HepG2 (cell line): ENCODE data around the gene C5orf15. TPM values are rescaled to one million over a fixed set of nuclear protein-coding genes. Genes with fewer than 3 reads are reported as not detected.

Source experiments
- ATAC-seq: fragments of 200-7000 bp; cut with Tn5 transposase; 3 replicates; pipeline ENCODE4 v1.9.1; 2020; ENCODE audit warnings: mild to moderate bottlenecking, moderate library complexity
- BruUV-seq: library from RNA; stranded (reverse); fragments of 400-500 nt; replicated peaks from 2 replicates; lab custom pipeline; 2021; lab: Mats Ljungman, UMichigan
- CTCF ChIA-PET: fragments of 300-600 bp; formaldehyde crosslinking; extraction: SDS; loops from one replicate; lab custom pipeline; 2021; ENCODE audit warnings: low total read pairs, inconsistent platforms, low intra/inter-chr PET ratio; lab: Yijun Ruan, JAX
- POLR2A ChIA-PET: fragments of 350-600 bp; sonication (Branson Sonifier 250); formaldehyde crosslinking; loops from one replicate; lab custom pipeline; 2020; ENCODE audit warnings: antibody characterized with exemption, inconsistent platforms; lab: Yijun Ruan, JAX
- DNase-seq: peaks from one replicate; pipeline ENCODE4 v3.0.0-alpha.2; 2015; ENCODE audit warnings: low spot score
- FAIRE-seq: peaks from 3 replicates; lab custom pipeline; 2011; peaks lifted over from hg19 to GRCh38; lab: Jason Lieb, UNC
- H2AFZ ChIP-seq: one replicate; pipeline ENCODE4 v1.6.1; 2011; ENCODE audit warnings: low read length, inconsistent platforms
- H3K27ac ChIP-seq: fragments of 300-600 bp; 3 replicates; pipeline ENCODE4 v1.8.0; 2011; ENCODE audit warnings: mixed run types, mild to moderate bottlenecking, mixed read lengths, low read length, inconsistent platforms; ENCODE audit not compliant: insufficient read depth; ENCODE audit errors: extremely low read length
- H3K27me3 ChIP-seq, 2 experiments: fragments of 200-600 bp in 1 of 2; 2 replicates in 1 of 2; 3 replicates in 1 of 2; pipeline versions ENCODE4 v1.6.0 to v1.8.0; 2011; ENCODE audit warnings: low read length in 2 of 2, mild to moderate bottlenecking in 2 of 2, moderate library complexity in 2 of 2, inconsistent platforms in 1 of 2; ENCODE audit not compliant: insufficient read depth in 2 of 2, control insufficient read depth in 1 of 2
- H3K36me3 ChIP-seq, 2 experiments: fragments of 200-600 bp in 1 of 2; replicated peaks in 1 of 2; 2 replicates in 1 of 2; 3 replicates in 1 of 2; pipeline versions ENCODE4 v1.5.1 to v1.8.0; 2011; ENCODE audit warnings: low read length in 2 of 2, inconsistent platforms in 1 of 2; ENCODE audit not compliant: insufficient read depth in 2 of 2, control insufficient read depth in 1 of 2
- H3K4me1 ChIP-seq: 2 replicates; pipeline ENCODE4 v1.5.1; 2012; ENCODE audit warnings: low read length, inconsistent platforms; ENCODE audit not compliant: insufficient read depth
- H3K4me2 ChIP-seq: 2 replicates; pipeline ENCODE4 v1.6.0; 2011; ENCODE audit warnings: low read depth, low read length, inconsistent platforms
- H3K4me3 ChIP-seq, 3 experiments: fragments of 200-600 bp in 1 of 3; sonication (generic), shearing (Covaris generic) in 1 of 3; replicated peaks in 1 of 3; 2 replicates each; pipeline ENCODE4 v1.5.1; 2011 to 2016; ENCODE audit warnings: low read length in 3 of 3, inconsistent platforms in 2 of 3, low read depth in 2 of 3, mild to moderate bottlenecking in 2 of 3, control low read depth in 1 of 3, mixed read lengths in 1 of 3; ENCODE audit not compliant: insufficient read depth in 1 of 3
- H3K79me2 ChIP-seq: one replicate; pipeline ENCODE4 v1.6.1; 2011; ENCODE audit warnings: low read length, inconsistent platforms; ENCODE audit not compliant: insufficient read depth
- H3K9ac ChIP-seq: 2 replicates; pipeline ENCODE4 v1.6.0; 2011; ENCODE audit warnings: mild to moderate bottlenecking, low read depth, low read length, inconsistent platforms; ENCODE audit not compliant: insufficient read depth
- H3K9me3 ChIP-seq: 2 replicates; pipeline ENCODE4 v1.5.1; 2012; ENCODE audit warnings: mild to moderate bottlenecking, low read length
- H4K20me1 ChIP-seq: 2 replicates; pipeline ENCODE4 v1.6.0; 2011; ENCODE audit warnings: inconsistent platforms, mild to moderate bottlenecking, low read length, moderate library complexity; ENCODE audit not compliant: insufficient read depth
- CSRNP1 ChIP-seq: sonication (generic); formaldehyde crosslinking; IDR thresholded peaks from 2 replicates; pipeline ENCODE4 v1.8.1; 2023; ENCODE audit warnings: mild to moderate bottlenecking, missing genetic modification reagents
- ELK4 ChIP-seq: sonication (generic); formaldehyde crosslinking; IDR thresholded peaks from 2 replicates; pipeline ENCODE4 v1.9.0; 2021; ENCODE audit warnings: missing genetic modification reagents, borderline replicate concordance
- GTF3A ChIP-seq: sonication (generic); formaldehyde crosslinking; conservative IDR thresholded peaks from 2 replicates; pipeline ENCODE4 v1.4.0; 2020; ENCODE audit warnings: mild to moderate bottlenecking, missing genetic modification reagents
- HNRNPL ChIP-seq: fragments of 200-400 bp; formaldehyde crosslinking; IDR thresholded peaks from 2 replicates; pipeline ENCODE4 v1.6.1; 2017; ENCODE audit warnings: mild to moderate bottlenecking, low read depth, low read length
- IRF1 ChIP-seq: sonication (generic); formaldehyde crosslinking; IDR thresholded peaks from 2 replicates; pipeline ENCODE4 v1.4.0; 2020; ENCODE audit warnings: low read depth, mild to moderate bottlenecking, missing genetic modification reagents
- LBX2 ChIP-seq: sonication (generic); formaldehyde crosslinking; IDR thresholded peaks from 2 replicates; pipeline ENCODE4 v1.5.0; 2020; ENCODE audit warnings: missing genetic modification reagents, mild to moderate bottlenecking, borderline replicate concordance
- NCOA5 ChIP-seq: sonication (generic); formaldehyde crosslinking; IDR thresholded peaks from 2 replicates; pipeline ENCODE4 v1.4.0; 2020; ENCODE audit warnings: missing genetic modification reagents
- NFE2L2 ChIP-seq: fragments of 150-350 bp; IDR thresholded peaks from 2 replicates; pipeline ENCODE4 v1.6.1; 2014; ENCODE audit warnings: low read length
- SKI ChIP-seq: fragments of 450-650 bp; IDR thresholded peaks from one replicate; pipeline ENCODE4 v1.6.1; 2018; ENCODE audit warnings: mild to moderate bottlenecking; ENCODE audit not compliant: partially characterized antibody
- TOPORS ChIP-seq: sonication (generic); formaldehyde crosslinking; IDR thresholded peaks from 2 replicates; pipeline ENCODE4 v1.8.0; 2023; ENCODE audit warnings: mild to moderate bottlenecking, missing genetic modification reagents
- YY1 ChIP-seq: IDR thresholded peaks from 2 replicates; pipeline ENCODE4 v1.6.1; 2011; ENCODE audit warnings: low read length, low read depth, moderate library complexity, mild to moderate bottlenecking; ENCODE audit not compliant: insufficient read depth, insufficient replicate concordance
- ZKSCAN1 ChIP-seq: fragments of 150-350 bp; IDR thresholded peaks from 2 replicates; pipeline ENCODE4 v1.6.1; 2014; ENCODE audit warnings: low read length
- ZNF263 ChIP-seq: sonication (generic); formaldehyde crosslinking; IDR thresholded peaks from 2 replicates; pipeline ENCODE4 v1.4.0; 2020; ENCODE audit warnings: missing genetic modification reagents
- ZNF510 ChIP-seq: sonication (generic); formaldehyde crosslinking; IDR thresholded peaks from 2 replicates; pipeline ENCODE4 v1.4.0; 2020; ENCODE audit warnings: low read depth, mild to moderate bottlenecking, missing genetic modification reagents
- ZNF567 ChIP-seq: sonication (generic); formaldehyde crosslinking; IDR thresholded peaks from 2 replicates; pipeline ENCODE4 v1.8.1; 2023; ENCODE audit warnings: mild to moderate bottlenecking, missing genetic modification reagents, borderline replicate concordance
- ZNF709 ChIP-seq: sonication (generic); formaldehyde crosslinking; IDR thresholded peaks from 2 replicates; pipeline ENCODE4 v1.5.0; 2020; ENCODE audit warnings: mild to moderate bottlenecking, missing genetic modification reagents
- ZNF724P ChIP-seq: sonication (generic); formaldehyde crosslinking; IDR thresholded peaks from 2 replicates; pipeline ENCODE4 v1.8.0; 2022; ENCODE audit warnings: missing genetic modification reagents, borderline replicate concordance
- ZNF777 ChIP-seq: sonication (generic); formaldehyde crosslinking; IDR thresholded peaks from 2 replicates; pipeline ENCODE4 v1.4.0; 2020; ENCODE audit warnings: missing genetic modification reagents
- ZNF839 ChIP-seq: sonication (generic); formaldehyde crosslinking; IDR thresholded peaks from 2 replicates; pipeline ENCODE4 v1.4.0; 2020; ENCODE audit warnings: missing genetic modification reagents, mild to moderate bottlenecking, borderline replicate concordance
- WGBS: methylation state at CpG from one replicate; pipeline ENCODE4 v1.1.6; 2017; ENCODE audit warnings: low lambda C conversion rate; 5-methylcytosine and 5-hydroxymethylcytosine counted together
- in situ Hi-C: cut with HindIII; loops from 2 replicates; pipeline ENCODE4 v1.10.0; 2017; ENCODE audit warnings: low pct_unique_long_range_greater_than_20kb; ENCODE audit not compliant: extremely low pct_ligation_motif_present
- intact Hi-C: fragments of 100-400 bp; cut with micrococcal nuclease; formaldehyde crosslinking; loops from one replicate; pipeline ENCODE4 v1.10.0; 2022; ENCODE audit not compliant: unreplicated experiment
- polyA plus RNA-seq, 8 experiments: library from polyadenylated mRNA; depleted of rRNA in 3 of 8; stranded (reverse) in 7 of 8; unstranded in 1 of 8; fragments of >200 nt; fragmentation: Illumina TruSeq in 4 of 8; extraction: Trizol in 4 of 8; gene quantifications; 2 replicates each; pipeline versions ENCODE4 v1.2.1 to v1.2.3, GENCODE V29; 2011 to 2016; ENCODE audit warnings: low read depth in 4 of 8, missing spikeins in 1 of 8, mixed read lengths in 1 of 8; ENCODE audit not compliant: insufficient read depth in 1 of 8
- total RNA-seq, 5 experiments: library from RNA; depleted of rRNA; stranded (reverse); fragments of >200 nt; fragmentation: Illumina TruSeq; extraction: Trizol; gene quantifications; 2 replicates each; pipeline ENCODE4 v1.2.3, GENCODE V29; 2016; ENCODE audit warnings: low read depth in 1 of 5
- TF ChIP-seq, protein P1 (sequence below): sonication (generic); formaldehyde crosslinking; IDR thresholded peaks from 2 replicates; pipeline ENCODE4 v1.5.1; 2020; ENCODE audit warnings: missing genetic modification reagents, mild to moderate bottlenecking, borderline replicate concordance

Gene C5orf15
- total and polyA plus RNA-seq, 2 of the 13 experiments (the other 11 are each of a cell fraction or from before 2014, with no cell fraction given): 58.5 to 82.7 TPM

- no peak for ATAC-seq
- no peak overlapping the region for H3K9ac ChIP-seq
- TF ChIP-seq ZKSCAN1 (no peak), CSRNP1 (CRISPR knock-in tag) (no peak), SKI (no peak), ZNF567 (CRISPR knock-in tag) (no peak), NFE2L2 (no peak), ZNF724P (no peak), NCOA5 (CRISPR knock-in tag) (no peak), ZNF839 (CRISPR knock-in tag) (no peak), ZNF709 (no peak), ZNF510 (CRISPR knock-in tag) (no peak), TOPORS (CRISPR knock-in tag) (no peak), ZNF777 (CRISPR knock-in tag) (no peak), HNRNPL (no peak), GTF3A (no peak), IRF1 (CRISPR knock-in tag) (no peak), YY1 (no peak), ZNF263 (CRISPR knock-in tag) (no peak), LBX2 (CRISPR knock-in tag) (no peak), ELK4 (CRISPR knock-in tag) (no peak)
- TF ChIP-seq, protein P1, sequence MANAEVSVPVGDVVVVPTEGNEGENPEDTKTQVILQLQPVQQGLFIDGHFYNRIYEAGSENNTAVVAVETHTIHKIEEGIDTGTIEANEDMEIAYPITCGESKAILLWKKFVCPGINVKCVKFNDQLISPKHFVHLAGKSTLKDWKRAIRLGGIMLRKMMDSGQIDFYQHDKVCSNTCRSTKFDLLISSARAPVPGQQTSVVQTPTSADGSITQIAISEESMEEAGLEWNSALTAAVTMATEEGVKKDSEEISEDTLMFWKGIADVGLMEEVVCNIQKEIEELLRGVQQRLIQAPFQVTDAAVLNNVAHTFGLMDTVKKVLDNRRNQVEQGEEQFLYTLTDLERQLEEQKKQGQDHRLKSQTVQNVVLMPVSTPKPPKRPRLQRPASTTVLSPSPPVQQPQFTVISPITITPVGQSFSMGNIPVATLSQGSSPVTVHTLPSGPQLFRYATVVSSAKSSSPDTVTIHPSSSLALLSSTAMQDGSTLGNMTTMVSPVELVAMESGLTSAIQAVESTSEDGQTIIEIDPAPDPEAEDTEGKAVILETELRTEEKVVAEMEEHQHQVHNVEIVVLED (CRISPR knock-in tag): no peak
- TF ChIP-seq, all 625 proteins: peak for 0
- DNase-seq (no peak), FAIRE-seq (no peak)
- CTCF ChIA-PET: no interaction called here
- Histone ChIP-seq H3K4me1 (peaks cover 11% of the 10 kb centered on the region), H2AFZ (no peak overlapping the region), H3K9me3 (no peaks in the 10 kb centered on the region), H3K27ac (no peak overlapping the region), H3K36me3 (no peaks in the 10 kb centered on the region), H3K4me3 (no peak overlapping the region), H3K4me2 (no peak overlapping the region), H3K27me3 (peaks cover 0 to 26% of the 10 kb centered on the region in 2 experiments; a peak in 4 of 5 replicates), H3K79me2 (no peaks in the 10 kb centered on the region), H4K20me1 (no peaks in the 10 kb centered on the region)
- intact Hi-C loops (no loop called here), in situ Hi-C loops (no loop called here)
- no TSS peak for BruUV-seq
- POLR2A ChIA-PET: no interaction called here
- 50% methylated on average over 6 of the region's 6 CpGs for WGBS
These were observed 57.9 kb downstream of the C5orf15 start for GRCh38 chr5:133910571-133910970.
